Measurements from ENCODE around the gene PACC1.

GRCh38 chr1:212410231-212410820 is 4.4 kb downstream of the PACC1 start:
- TF ChIP-seq, protein P1, sequence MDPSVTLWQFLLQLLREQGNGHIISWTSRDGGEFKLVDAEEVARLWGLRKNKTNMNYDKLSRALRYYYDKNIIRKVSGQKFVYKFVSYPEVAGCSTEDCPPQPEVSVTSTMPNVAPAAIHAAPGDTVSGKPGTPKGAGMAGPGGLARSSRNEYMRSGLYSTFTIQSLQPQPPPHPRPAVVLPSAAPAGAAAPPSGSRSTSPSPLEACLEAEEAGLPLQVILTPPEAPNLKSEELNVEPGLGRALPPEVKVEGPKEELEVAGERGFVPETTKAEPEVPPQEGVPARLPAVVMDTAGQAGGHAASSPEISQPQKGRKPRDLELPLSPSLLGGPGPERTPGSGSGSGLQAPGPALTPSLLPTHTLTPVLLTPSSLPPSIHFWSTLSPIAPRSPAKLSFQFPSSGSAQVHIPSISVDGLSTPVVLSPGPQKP (IDR thresholded peaks at IDR 0.05; ENCODE audit: low read depth, low read length) = no peak
- no peak for TF ChIP-seq CTCF (IDR thresholded peaks at IDR 0.05 in 2 of 3, conservative IDR thresholded peaks at IDR 0.05 in 1 of 3; ENCODE audit: control insufficient read depth in 2 of 3, extremely low read depth in 1 of 3, insufficient read depth in 1 of 3, low read depth in 3 of 3, low read length in 3 of 3)
- no peak for TF ChIP-seq CBX3 (IDR thresholded peaks at IDR 0.05; ENCODE audit: borderline replicate concordance, low read depth)
- TF ChIP-seq EZH2 (IDR thresholded peaks at IDR 0.05; ENCODE audit: borderline replicate concordance, control insufficient read depth, low read depth, low read length) = no peak
- TF ChIP-seq POLR2A (IDR thresholded peaks at IDR 0.05; ENCODE audit: low read depth, low read length) = no peak
- TF ChIP-seq RELA (IDR thresholded peaks at IDR 0.05; ENCODE audit: borderline replicate concordance, partially characterized antibody) = no peak
- TF ChIP-seq HSF1 (IDR thresholded peaks at IDR 0.05; ENCODE audit: low read depth, low read length) = no peak
- no peak for TF ChIP-seq BRCA1 (IDR thresholded peaks at IDR 0.05; ENCODE audit: low read depth, low read length)
- TF ChIP-seq, protein P2, sequence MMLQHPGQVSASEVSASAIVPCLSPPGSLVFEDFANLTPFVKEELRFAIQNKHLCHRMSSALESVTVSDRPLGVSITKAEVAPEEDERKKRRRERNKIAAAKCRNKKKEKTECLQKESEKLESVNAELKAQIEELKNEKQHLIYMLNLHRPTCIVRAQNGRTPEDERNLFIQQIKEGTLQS (IDR thresholded peaks at IDR 0.05; ENCODE audit: borderline replicate concordance, extremely low read depth, low read depth, low read length) = no peak
- no peak for TF ChIP-seq TAF1 (IDR thresholded peaks at IDR 0.05; ENCODE audit: borderline replicate concordance, low read depth, low read length)
